Measurements from ENCODE around the gene ZFR2.

GRCh38 chr19:3821156-3821555 lies 47.7 kb downstream of the ZFR2 start:
- TF ChIP-seq, protein P1, sequence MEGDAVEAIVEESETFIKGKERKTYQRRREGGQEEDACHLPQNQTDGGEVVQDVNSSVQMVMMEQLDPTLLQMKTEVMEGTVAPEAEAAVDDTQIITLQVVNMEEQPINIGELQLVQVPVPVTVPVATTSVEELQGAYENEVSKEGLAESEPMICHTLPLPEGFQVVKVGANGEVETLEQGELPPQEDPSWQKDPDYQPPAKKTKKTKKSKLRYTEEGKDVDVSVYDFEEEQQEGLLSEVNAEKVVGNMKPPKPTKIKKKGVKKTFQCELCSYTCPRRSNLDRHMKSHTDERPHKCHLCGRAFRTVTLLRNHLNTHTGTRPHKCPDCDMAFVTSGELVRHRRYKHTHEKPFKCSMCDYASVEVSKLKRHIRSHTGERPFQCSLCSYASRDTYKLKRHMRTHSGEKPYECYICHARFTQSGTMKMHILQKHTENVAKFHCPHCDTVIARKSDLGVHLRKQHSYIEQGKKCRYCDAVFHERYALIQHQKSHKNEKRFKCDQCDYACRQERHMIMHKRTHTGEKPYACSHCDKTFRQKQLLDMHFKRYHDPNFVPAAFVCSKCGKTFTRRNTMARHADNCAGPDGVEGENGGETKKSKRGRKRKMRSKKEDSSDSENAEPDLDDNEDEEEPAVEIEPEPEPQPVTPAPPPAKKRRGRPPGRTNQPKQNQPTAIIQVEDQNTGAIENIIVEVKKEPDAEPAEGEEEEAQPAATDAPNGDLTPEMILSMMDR (conservative IDR thresholded peaks at IDR 0.05; ENCODE audit: low read depth, low read length), result no peak
- no peak for TF ChIP-seq EZH2phosphoT487 (IDR thresholded peaks at IDR 0.05; ENCODE audit: borderline replicate concordance, low read length)
- TF ChIP-seq EZH2 (IDR thresholded peaks at IDR 0.05; ENCODE audit: low read length, unreplicated experiment), result no peak
